A673 (cell line): ENCODE measurements around the gene RAD9B.

Source experiments
- EZH2 ChIP-seq: fragments of 200-600 bp; sonication (generic); IDR thresholded peaks from 2 replicates; pipeline ENCODE4 v1.6.1; 2017; ENCODE audit warnings: borderline replicate concordance, low read depth, mild to moderate bottlenecking, mixed read lengths, antibody characterized with exemption, low read length; ENCODE audit not compliant: poor library complexity, severe bottlenecking
- TF ChIP-seq, protein P1 (sequence below): fragments of 300-800, 200-600 bp; sonication (generic); conservative IDR thresholded peaks from 2 replicates; pipeline ENCODE4 v1.5.1; 2017; ENCODE audit warnings: low read depth, mild to moderate bottlenecking, antibody characterized with exemption, low read length, moderate library complexity, mixed read lengths

DNA sequence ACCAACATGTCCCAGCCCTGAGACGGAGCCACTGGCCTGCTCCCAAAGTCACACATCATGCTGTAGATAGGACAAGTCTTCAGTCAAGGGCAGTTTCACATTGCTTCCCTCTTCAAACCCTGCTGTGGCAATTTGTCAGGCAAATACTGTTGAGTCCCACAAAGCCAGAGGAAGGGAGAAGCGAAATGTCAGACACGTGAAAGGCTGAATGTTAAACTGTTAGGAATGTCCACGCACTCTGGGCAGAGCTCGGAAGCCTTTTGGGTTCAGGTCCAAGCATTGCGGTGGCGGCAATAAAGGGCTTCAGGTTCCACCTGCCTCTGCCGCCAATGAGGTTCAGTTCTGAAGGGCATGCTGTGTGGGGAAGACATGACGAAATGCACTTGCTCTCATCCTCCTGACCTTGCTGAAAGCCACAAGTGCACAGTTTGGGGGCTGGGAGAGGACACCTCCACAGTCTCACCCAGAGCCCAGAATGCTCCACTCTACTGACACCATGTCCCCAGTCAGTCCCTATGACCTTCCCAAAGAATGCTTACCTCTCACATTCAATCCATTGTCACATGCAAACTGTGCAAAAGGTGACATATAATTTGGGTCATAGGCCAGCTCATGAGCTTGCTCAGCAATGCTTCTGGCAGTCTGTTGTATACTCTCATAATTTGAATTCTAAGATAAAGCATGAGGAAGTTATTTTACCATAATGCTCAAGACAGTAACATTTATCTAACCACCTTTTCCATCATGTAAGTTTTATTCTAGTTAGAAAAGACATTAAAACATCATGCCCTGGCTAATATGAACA, 35.7 kb downstream of the RAD9B start:
- TF ChIP-seq, protein P1, sequence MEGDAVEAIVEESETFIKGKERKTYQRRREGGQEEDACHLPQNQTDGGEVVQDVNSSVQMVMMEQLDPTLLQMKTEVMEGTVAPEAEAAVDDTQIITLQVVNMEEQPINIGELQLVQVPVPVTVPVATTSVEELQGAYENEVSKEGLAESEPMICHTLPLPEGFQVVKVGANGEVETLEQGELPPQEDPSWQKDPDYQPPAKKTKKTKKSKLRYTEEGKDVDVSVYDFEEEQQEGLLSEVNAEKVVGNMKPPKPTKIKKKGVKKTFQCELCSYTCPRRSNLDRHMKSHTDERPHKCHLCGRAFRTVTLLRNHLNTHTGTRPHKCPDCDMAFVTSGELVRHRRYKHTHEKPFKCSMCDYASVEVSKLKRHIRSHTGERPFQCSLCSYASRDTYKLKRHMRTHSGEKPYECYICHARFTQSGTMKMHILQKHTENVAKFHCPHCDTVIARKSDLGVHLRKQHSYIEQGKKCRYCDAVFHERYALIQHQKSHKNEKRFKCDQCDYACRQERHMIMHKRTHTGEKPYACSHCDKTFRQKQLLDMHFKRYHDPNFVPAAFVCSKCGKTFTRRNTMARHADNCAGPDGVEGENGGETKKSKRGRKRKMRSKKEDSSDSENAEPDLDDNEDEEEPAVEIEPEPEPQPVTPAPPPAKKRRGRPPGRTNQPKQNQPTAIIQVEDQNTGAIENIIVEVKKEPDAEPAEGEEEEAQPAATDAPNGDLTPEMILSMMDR = no peak
- TF ChIP-seq EZH2 = no peak
